Fibroblast of lung (primary cell): ENCODE results near the gene PFN3. TPM values are rescaled to one million over a fixed set of nuclear protein-coding genes. Genes with fewer than 3 reads are reported as not detected.

ENCODE experiments used
- DNase-seq, 2 donors: peaks; one replicate each; pipeline versions ENCODE4 v3.0.0 to v3.0.0-alpha.2; 2010; ENCODE audit warnings: low read depth in 2 of 2
- H2AFZ ChIP-seq: 2 replicates; pipeline ENCODE4 v1.5.1; 2012; ENCODE audit warnings: low read length, control low read depth, inconsistent platforms
- H3K27ac ChIP-seq: 2 replicates; pipeline ENCODE4 v1.5.1; 2011; ENCODE audit warnings: low read length, control low read depth; ENCODE audit not compliant: insufficient read depth
- H3K27me3 ChIP-seq: 2 replicates; pipeline ENCODE4 v1.5.1; 2011; ENCODE audit warnings: mild to moderate bottlenecking, low read length; ENCODE audit not compliant: control insufficient read depth, insufficient read depth
- H3K36me3 ChIP-seq: 2 replicates; pipeline ENCODE4 v1.5.1; 2011; ENCODE audit warnings: low read length; ENCODE audit not compliant: control insufficient read depth, insufficient read depth
- H3K4me1 ChIP-seq: 2 replicates; pipeline ENCODE4 v1.5.1; 2011; ENCODE audit warnings: low read length; ENCODE audit not compliant: control insufficient read depth, insufficient read depth; ENCODE audit errors: extremely low read depth
- H3K4me2 ChIP-seq: 2 replicates; pipeline ENCODE4 v1.5.1; 2011; ENCODE audit warnings: low read length, control low read depth; ENCODE audit not compliant: insufficient read depth; ENCODE audit errors: extremely low read depth
- H3K4me3 ChIP-seq, 4 experiments: fragments of 200-600 bp in 1 of 4; sonication (generic) in 1 of 4; replicated peaks in 1 of 4; 2 replicates each; pipeline ENCODE4 v1.5.1; 2011 to 2016; ENCODE audit warnings: low read length in 4 of 4, low read depth in 3 of 4, mild to moderate bottlenecking in 3 of 4, control low read depth in 2 of 4, inconsistent platforms in 1 of 4, mixed read lengths in 1 of 4; ENCODE audit not compliant: insufficient read depth in 1 of 4; ENCODE audit errors: control extremely low read depth in 1 of 4
- H3K79me2 ChIP-seq: 2 replicates; pipeline ENCODE4 v1.5.1; 2012; ENCODE audit warnings: mild to moderate bottlenecking, low read length, inconsistent platforms; ENCODE audit not compliant: control insufficient read depth, insufficient read depth
- H3K9ac ChIP-seq: 2 replicates; pipeline ENCODE4 v1.5.1; 2011; ENCODE audit warnings: mild to moderate bottlenecking, low read length, control low read depth; ENCODE audit not compliant: insufficient read depth
- H3K9me3 ChIP-seq: 2 replicates; pipeline ENCODE4 v1.5.1; 2012; ENCODE audit warnings: low read depth, low read length; ENCODE audit not compliant: control insufficient read depth, insufficient read depth
- H4K20me1 ChIP-seq: 2 replicates; pipeline ENCODE4 v1.5.1; 2011; ENCODE audit warnings: low read length; ENCODE audit not compliant: control insufficient read depth, insufficient read depth; ENCODE audit errors: extremely low read depth
- EZH2 ChIP-seq: IDR thresholded peaks from 2 replicates; pipeline ENCODE4 v1.5.1; 2012; ENCODE audit warnings: low read length, control low read depth, mild to moderate bottlenecking; ENCODE audit errors: missing control alignments
- polyA plus RNA-seq, 2 donors: library from polyadenylated mRNA; depleted of rRNA in 1 of 2; stranded (reverse) in 1 of 2; unstranded in 1 of 2; fragments of >200 nt; gene quantifications; 2 replicates each; pipeline ENCODE4 v1.2.1, GENCODE V29; 2011 to 2012; ENCODE audit warnings: missing spikeins in 1 of 2
- total RNA-seq: library from RNA; depleted of rRNA; stranded (reverse); fragments of >200 nt; gene quantifications from 2 replicates; pipeline ENCODE4 v1.2.1, GENCODE V29; 2014
- TF ChIP-seq, protein P1 (sequence below), 2 donors: IDR thresholded peaks in 1 of 2; conservative IDR thresholded peaks in 1 of 2; 1 replicate in 1 of 2; 2 replicates in 1 of 2; pipeline ENCODE4 v1.5.1; 2011 to 2012; ENCODE audit warnings: low read length in 2 of 2, control low read depth in 1 of 2, inconsistent platforms in 1 of 2, low read depth in 1 of 2, mild to moderate bottlenecking in 1 of 2

PFN3 gene
- total and polyA plus RNA-seq, 2 donors (not counting 1 experiment from before 2014, with no cell fraction given) = not detected

DNA sequence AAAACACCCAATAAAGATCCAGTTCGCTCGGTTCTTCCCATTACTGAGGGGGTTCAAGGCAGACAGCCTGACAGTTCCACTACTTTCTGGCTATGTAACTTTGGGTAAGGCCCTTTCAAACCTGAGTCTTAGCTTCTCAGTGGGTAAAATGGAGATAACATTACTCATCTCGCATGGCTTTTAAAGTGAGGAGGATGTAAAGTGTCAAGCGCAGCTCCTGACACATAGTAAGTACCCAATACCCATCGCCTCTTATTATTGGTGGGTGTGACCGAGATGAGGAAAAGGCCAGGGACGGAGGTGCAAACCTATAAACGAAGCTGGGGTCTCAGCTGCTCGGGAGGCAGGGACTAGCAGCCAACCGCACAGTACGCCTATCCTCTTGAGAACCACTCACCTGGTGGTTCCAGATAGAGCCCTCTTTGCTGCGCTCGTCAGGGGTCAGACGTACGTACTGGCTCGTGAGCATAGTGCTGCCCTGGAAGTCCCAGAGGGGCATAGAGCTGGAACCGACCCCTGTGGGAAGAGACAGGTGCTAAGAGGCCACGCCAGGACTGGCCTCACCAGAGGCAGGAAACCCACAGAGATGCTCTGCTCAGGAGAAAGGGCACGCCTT, 49.6 kb downstream of the PFN3 start:
- DNase-seq = peak in 1 of 2 donors; percentile 2
- Histone ChIP-seq H3K4me2 (peak overlapping the region; percentile 75), H4K20me1 (no peaks in the 10 kb centered on the region), H3K79me2 (peaks cover 44% of the 10 kb centered on the region), H3K9me3 (no peaks in the 10 kb centered on the region), H3K4me1 (peaks cover 9% of the 10 kb centered on the region), H3K36me3 (peaks cover 2% of the 10 kb centered on the region), H3K27me3 (no peaks in the 10 kb centered on the region), H3K9ac (peak overlapping the region; percentile 95), H2AFZ (peak overlapping the region; percentile 73), H3K4me3 (peak overlapping the region; percentile 97 to 99 (median 98)), H3K27ac (peak overlapping the region; percentile 97)
- TF ChIP-seq, protein P1, sequence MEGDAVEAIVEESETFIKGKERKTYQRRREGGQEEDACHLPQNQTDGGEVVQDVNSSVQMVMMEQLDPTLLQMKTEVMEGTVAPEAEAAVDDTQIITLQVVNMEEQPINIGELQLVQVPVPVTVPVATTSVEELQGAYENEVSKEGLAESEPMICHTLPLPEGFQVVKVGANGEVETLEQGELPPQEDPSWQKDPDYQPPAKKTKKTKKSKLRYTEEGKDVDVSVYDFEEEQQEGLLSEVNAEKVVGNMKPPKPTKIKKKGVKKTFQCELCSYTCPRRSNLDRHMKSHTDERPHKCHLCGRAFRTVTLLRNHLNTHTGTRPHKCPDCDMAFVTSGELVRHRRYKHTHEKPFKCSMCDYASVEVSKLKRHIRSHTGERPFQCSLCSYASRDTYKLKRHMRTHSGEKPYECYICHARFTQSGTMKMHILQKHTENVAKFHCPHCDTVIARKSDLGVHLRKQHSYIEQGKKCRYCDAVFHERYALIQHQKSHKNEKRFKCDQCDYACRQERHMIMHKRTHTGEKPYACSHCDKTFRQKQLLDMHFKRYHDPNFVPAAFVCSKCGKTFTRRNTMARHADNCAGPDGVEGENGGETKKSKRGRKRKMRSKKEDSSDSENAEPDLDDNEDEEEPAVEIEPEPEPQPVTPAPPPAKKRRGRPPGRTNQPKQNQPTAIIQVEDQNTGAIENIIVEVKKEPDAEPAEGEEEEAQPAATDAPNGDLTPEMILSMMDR (conservative IDR thresholded peaks at IDR 0.05 in 1 of 2, IDR thresholded peaks at IDR 0.05 in 1 of 2; ENCODE audit: low read depth in 1 of 2, low read length in 2 of 2) = no peak
- TF ChIP-seq EZH2 = no peak

Other genes with a start within 250 kb of the PFN3 start
- gene RAB24, start 96.9 kb downstream of the PFN3 start, total RNA-seq = 22.1 and 25.9 TPM in 2 replicates
- 27.9 and 34.2 TPM in 2 replicates for gene RAB24, start 96.9 kb downstream of the PFN3 start, polyA plus RNA-seq
- gene PRELID1, start 96.9 kb downstream of the PFN3 start, total RNA-seq = 56.8 and 64.2 TPM in 2 replicates
- gene PRELID1, start 96.9 kb downstream of the PFN3 start, polyA plus RNA-seq = 145 and 226 TPM in 2 replicates
- 1.0 and 6.6 TPM in 2 replicates for gene MXD3, start 88.8 kb downstream of the PFN3 start, total RNA-seq
- gene MXD3, start 88.8 kb downstream of the PFN3 start, polyA plus RNA-seq = 1.8 and 3.4 TPM in 2 replicates
- 294 and 396 TPM in 2 replicates for gene LMAN2, start 49.0 kb downstream of the PFN3 start, total RNA-seq
- gene LMAN2, start 49.0 kb downstream of the PFN3 start, polyA plus RNA-seq = 145 and 221 TPM in 2 replicates
- 2.6 and 4.1 TPM in 2 replicates for gene RGS14, start 42.7 kb downstream of the PFN3 start, total RNA-seq
- 2.5 and 3.1 TPM in 2 replicates for gene RGS14, start 42.7 kb downstream of the PFN3 start, polyA plus RNA-seq
- not detected in 2 replicates for gene SLC34A1, start 16.2 kb downstream of the PFN3 start, total RNA-seq
- gene SLC34A1, start 16.2 kb downstream of the PFN3 start, polyA plus RNA-seq = not detected in 2 replicates
- gene F12, start 8.9 kb upstream of the PFN3 start, total RNA-seq = under 0.01 and 0.50 TPM in 2 replicates
- 0.10 and 0.19 TPM in 2 replicates for gene F12, start 8.9 kb upstream of the PFN3 start, polyA plus RNA-seq
- 13.1 and 15.0 TPM in 2 replicates for gene GRK6, start 26.0 kb upstream of the PFN3 start, total RNA-seq
- gene GRK6, start 26.0 kb upstream of the PFN3 start, polyA plus RNA-seq = 15.8 and 23.4 TPM in 2 replicates
- gene PRR7, start 46.2 kb upstream of the PFN3 start, total RNA-seq = 2.1 and 2.3 TPM in 2 replicates
- 1.6 TPM in 2 replicates for gene PRR7, start 46.2 kb upstream of the PFN3 start, polyA plus RNA-seq
- 96.4 and 102 TPM in 2 replicates for gene DBN1, start 73.0 kb upstream of the PFN3 start, total RNA-seq
- gene DBN1, start 73.0 kb upstream of the PFN3 start, polyA plus RNA-seq = 138 and 181 TPM in 2 replicates
- gene PDLIM7, start 96.9 kb upstream of the PFN3 start, total RNA-seq = 55.2 and 65.2 TPM in 2 replicates
- 117 and 245 TPM in 2 replicates for gene PDLIM7, start 96.9 kb upstream of the PFN3 start, polyA plus RNA-seq
- gene DOK3, start 109.2 kb upstream of the PFN3 start, total RNA-seq = 0.99 and 2.1 TPM in 2 replicates
- 0.58 and 1.5 TPM in 2 replicates for gene DOK3, start 109.2 kb upstream of the PFN3 start, polyA plus RNA-seq
- 76.5 and 79.1 TPM in 2 replicates for gene DDX41, start 116.3 kb upstream of the PFN3 start, total RNA-seq
- 66.8 and 71.5 TPM in 2 replicates for gene DDX41, start 116.3 kb upstream of the PFN3 start, polyA plus RNA-seq
- gene FAM193B, start 153.9 kb upstream of the PFN3 start, total RNA-seq = 17.5 and 28.4 TPM in 2 replicates
- 15.9 and 27.9 TPM in 2 replicates for gene FAM193B, start 153.9 kb upstream of the PFN3 start, polyA plus RNA-seq
- gene TMED9, start 191.5 kb upstream of the PFN3 start, total RNA-seq = 94.8 and 139 TPM in 2 replicates
- gene TMED9, start 191.5 kb upstream of the PFN3 start, polyA plus RNA-seq = 259 and 355 TPM in 2 replicates
- gene B4GALT7, start 199.5 kb upstream of the PFN3 start, total RNA-seq = 21.6 and 29.1 TPM in 2 replicates
- gene B4GALT7, start 199.5 kb upstream of the PFN3 start, polyA plus RNA-seq = 18.2 and 20.8 TPM in 2 replicates